NCI-H510A (cell line): Measurements from ENCODE around the gene RUNDC3A.
"Not testable (repeated sequence)": the region's sequence is repeated elsewhere in the genome, so short reads cannot be mapped to it uniquely, and the experiment has no call there.

Experiments
- DNase-seq: peaks from one replicate; lab custom pipeline; 2025; lab: John Stamatoyannopoulos, UW

Gene RUNDC3A

DNA sequence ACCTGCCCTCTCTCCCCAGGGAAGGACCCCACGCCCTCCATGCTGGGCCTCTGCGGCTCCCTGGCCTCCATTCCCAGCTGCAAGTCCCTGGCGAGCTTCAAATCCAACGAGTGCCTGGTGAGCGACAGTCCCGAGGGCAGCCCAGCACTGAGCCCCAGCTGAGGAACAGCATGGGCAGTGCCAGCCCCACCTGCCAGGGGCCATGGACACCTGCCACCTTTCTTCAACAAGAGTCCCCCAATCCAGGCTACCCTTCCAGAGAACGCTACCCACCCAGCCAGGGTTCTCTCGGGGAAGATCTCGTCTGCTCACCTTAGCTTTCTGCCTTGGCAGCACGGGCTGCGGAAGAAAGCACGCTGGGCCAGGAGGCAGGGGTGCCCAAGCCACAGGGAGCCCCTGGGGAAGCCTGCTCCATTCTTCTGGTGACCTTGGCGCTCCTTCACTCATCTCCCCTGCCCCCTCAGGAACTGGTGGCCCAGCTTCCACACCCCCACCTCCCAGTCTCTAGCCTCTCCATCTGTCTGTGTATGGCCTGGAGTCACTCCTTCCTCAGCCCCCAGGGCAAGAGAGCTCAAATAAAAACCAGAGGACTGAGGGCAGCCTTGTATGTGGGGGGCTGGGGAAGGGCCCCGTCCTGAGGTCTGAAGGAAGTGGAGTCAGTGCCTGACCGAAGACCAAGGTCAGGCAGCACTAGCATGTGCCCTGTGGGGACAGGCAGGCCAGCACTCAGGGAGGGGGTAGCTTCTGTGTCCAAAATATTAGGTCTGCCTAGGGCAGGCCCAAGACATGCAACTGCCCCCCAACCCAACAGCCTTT lies 9.9 kb downstream of the RUNDC3A start:
- no peak for DNase-seq

DNA sequence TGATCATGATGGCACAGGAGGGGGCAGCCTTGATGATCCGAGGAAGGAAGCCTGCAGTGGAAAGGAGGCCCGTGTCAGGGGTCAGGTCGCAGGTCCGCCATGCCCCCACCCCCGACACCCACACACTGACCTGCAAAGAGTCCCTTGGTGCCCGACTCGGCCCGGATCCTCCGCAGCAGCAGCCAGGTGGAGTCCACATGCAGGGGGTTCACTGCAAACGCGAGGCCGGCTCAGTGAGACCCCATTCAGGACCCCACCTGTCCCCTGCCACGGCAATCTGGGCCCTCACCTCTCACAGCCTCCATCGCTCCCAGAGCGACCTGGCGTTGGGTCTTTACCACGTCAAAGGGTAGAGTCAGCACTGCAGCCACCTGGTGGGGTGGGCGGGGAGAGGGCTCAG lies 11.7 kb downstream of the RUNDC3A start:
- DNase-seq, result no peak

DNA sequence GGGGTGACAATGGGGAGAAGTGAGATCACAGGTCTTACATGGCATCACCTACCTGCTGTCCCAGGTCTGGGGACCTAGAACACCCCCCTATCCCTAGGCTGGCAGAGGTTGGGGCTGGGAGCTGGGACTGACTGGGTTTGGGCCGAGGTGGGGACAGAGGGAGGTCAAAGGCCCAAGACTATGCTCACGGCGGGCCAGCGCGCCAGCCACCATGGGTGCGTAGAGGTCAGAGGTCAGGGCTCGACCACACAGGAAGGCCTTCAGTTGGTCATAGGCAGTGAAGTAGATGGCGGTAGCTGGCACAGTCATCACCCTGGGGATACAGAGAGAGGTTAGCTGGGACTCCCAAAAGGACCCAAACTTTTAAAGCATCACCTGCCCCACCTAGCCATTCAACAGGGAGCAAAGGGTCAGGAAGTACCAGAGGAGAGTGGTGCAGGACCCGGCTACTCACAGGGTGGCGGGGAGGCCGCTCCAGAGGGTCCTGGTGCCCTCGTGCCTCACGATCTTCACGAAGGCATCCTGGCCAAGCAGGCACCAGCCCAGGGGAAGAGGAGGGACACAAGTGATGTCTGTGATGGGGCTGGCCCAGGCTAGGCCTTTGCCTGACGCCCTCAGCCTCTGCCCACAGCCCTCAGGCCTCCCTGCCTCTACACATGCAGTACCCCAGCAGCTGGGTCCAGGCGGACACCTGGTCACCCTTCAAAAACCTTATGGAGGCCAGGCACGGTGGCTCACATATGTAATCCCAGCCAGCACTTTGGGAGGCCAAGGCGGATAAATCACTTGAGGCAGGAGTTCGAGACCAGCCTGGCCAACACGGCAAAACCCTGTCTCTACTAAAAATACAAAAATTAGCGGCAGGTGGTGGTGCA lies 13.1 kb downstream of the RUNDC3A start:
- DNase-seq, result no peak

DNA sequence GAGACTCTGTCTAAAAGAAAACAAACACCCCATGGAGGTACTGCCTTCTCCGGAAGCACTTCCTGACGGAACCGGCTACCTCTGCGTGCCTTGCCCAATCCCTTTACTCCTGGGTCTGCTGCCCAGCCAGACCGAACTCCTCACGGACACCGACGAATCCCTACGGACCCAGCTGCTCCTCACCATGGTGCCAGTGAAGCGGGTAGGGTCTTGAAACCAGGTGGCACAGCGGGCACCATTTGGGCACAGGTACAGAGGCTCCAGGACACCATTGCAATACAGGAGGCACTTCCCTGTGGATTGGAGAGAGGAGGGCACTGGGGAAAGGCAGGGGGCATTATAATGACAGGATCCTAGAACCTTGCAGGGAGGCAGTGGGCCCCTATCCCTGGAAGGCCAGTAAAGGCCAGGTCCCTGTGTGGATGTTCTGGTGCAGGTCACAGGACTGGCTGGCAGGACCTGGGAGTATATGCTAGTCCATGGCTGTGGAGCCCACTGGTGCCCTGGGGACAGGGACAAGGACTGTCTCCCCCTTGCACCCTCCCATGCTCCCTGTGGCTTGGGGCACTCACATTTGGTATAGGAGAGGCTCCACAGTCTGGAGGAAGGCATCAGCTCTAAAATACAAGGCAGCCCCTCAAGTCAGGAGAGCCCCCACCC lies 14.0 kb downstream of the RUNDC3A start:
- no peak for DNase-seq

DNA sequence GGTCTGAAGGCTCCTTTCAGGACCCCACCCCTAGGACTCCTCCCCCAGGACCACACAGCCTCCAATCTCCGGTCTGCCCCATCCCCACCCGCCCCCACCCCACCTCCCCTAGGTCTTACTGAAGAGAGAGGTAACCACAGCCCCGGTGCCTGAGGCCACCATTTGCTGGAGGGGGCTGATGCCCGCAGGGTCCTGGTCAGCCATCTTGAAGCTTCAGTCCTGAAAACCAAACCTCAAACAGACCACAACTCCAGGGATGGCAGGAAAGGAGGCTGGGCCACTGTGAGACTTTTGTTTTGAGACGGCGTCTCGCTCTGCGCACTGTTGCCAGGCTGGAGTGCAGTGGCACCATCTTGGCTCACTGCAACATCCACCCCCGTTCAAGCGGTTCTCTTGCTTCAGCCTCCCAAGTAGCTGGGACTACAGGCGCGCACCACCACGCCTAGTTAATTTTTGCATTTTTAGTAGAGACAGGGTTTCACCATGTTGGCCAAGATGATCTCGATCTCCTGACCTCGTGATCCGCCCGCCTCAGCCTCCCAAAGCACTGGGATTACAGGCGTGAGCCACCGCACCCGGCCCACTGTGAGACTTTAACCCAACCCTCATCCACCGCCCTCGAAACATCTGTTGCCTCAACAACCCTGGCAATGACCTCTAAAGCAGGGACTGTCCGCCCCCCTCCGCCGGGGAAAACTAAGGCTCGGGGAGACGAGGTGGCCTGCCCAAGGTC lies 15.1 kb downstream of the RUNDC3A start:
- no peak for DNase-seq

DNA sequence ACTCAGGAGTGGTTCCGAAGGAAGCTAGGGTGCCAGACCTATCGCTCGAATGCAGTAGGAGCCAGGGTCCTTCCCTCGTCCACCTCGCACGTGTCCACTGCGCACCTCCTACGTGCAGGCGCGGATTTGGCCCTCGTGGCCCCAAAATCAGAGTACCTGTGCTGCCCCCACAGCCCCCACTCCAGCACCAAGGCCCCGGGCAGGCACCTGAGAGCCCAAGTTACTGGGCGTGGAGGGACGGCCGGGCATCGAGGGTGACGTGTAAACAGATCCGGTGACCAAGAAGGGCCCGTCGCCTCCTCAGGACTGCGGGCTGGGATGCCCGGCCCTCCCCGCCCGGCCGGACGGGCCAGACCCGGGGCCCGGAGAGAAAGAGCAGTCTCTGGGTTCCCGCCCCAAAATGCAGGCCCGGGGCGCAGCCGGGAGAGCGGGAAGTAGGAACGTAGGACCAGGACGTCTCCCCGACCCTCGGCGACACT lies 15.7 kb downstream of the RUNDC3A start:
- DNase-seq, result no peak

DNA sequence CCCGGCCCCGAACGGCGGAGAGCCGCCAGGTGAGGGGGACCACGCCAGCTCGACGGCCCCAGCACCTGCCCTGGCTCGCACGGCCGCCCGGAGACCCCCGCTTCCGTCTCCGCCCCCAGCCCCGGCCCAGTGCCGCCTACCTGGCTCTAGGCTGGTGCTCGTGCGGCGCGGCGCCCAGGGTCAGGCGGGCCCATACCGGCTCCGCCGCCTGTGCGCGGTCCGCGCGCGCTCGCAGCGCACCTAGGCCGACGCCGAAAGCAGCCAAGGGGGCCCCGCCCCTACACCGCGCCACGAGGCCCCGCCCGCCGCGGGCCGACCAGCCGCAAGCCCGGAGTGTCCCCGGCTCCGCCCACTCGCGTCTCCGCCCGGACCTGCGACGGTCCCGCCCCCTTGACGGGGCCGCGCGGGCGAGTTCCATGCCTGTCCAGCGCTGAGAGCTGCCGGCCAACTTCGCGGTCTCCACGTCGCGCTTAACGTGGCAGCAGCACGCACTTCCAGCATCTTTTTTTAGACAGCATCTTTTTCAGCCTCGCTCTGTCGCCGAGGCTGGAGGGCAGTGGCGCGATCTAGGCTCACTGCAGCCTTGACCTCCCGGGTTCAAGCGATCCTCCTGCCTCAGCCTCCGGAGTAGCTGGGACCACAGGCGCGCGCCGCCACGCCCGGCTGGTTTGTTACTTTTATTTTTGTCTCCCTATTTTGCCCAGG lies 16.3 kb downstream of the RUNDC3A start, which contains the start of gene SLC25A39:
Gene SLC25A39 (minus strand): TSS at position 253 of the 705 bp plus-strand sequence. CDS start 1,261 bp downstream, outside the sequence.
- DNase-seq, result peak; percentile 81

DNA sequence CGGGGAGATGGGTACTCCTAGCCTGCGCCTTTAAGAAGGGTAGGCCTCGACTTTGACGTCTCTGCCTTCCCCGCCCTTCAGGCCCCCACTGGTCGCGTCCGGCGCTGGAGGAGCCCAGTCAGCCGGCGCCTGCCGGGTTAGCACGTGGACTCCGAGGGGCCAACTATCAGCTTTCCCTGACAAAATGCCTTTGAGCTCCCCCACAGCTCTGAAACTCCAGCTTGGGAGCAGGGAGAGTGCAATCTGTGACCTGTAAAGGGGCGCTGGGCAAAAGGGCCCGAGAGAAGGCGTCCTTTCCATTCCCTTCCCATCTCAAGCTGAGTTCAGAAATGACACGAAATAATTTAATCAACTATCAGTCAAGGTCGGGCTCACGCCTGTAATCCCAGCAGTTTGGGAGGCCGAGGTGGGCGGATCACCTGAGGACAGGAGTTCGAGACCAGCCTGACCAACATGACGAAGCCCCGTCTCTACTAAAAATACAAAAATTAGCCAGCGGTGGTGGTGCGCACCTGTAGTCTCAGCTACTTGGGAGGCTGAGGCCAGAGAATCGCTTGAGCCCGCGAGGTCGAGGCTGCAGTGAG lies 18.6 kb downstream of the RUNDC3A start:
- peak; percentile 60 for DNase-seq

DNA sequence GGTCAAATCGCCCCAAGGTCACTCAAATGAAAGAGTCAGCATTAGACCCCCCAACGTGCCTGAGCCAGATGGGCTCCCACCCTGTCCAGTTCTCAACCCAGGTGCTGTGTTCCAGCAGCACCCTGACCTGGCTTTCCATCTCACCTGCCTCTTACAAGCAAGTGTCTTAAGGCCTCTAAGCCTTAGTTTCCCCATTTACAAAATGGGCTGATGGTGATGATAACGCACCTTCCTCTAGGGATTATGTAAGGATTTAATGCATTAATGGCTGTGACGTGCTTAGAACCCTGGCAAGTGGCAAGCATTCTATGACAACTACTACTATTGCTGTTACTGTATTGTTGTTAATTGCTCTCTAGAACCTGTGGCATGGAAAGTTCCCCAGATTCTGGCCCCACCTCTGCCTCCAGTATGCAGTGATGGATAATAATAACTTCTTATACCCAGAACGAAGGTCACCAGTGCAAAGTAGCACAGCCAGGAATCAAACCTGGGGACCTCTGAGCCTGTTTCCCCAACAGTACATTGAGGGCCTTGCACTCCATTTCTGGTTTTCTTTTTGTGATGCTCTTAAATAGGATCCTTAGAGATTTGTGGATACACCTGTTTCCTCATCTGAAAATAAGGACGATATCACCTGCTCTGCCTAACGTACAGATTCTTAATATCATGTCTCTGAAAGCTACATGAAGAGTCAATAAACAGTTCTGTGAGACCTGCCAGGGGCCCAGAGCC lies 19.5 kb downstream of the RUNDC3A start:
- no peak for DNase-seq

DNA sequence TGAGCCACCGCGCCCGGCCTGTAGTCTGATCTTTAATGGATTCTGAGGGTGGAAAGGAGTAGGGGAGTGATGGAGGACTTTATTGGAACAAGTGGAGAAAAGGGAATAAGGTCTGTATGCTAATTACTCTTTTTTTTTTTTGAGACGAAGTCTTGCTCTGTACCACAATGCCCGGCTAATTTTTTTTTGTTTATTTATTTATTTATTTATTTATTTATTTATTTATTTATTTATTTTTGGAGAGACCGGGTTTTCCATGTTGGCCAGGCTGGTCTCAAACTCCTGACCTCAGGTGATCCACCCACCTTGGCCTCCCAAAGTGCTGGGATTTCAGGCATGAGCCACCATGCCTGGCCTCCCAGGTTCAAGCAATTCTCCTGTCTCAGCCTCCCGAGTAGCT lies 21.1 kb downstream of the RUNDC3A start:
- DNase-seq, result not testable (repeated sequence)

DNA sequence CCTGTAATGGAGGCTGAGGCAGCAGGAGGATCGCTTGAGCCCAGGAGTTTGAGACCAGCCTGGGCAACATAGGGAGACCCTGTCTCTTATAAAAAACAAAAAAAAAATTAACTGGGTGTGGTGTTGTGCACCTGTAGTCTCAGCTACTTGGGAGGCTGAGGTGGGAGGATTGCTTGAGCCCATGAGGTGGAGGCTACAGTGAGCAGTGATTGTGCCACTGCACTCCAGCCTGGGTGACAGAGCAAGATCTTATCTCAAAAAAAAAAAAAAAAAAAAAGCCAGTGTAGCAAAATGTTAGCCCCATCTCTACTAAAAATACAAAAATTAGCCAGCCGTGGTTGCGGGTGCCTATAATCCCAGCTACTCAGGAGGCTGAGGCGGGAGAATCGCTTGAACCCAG lies 21.9 kb downstream of the RUNDC3A start:
- DNase-seq, result not testable (repeated sequence)

DNA sequence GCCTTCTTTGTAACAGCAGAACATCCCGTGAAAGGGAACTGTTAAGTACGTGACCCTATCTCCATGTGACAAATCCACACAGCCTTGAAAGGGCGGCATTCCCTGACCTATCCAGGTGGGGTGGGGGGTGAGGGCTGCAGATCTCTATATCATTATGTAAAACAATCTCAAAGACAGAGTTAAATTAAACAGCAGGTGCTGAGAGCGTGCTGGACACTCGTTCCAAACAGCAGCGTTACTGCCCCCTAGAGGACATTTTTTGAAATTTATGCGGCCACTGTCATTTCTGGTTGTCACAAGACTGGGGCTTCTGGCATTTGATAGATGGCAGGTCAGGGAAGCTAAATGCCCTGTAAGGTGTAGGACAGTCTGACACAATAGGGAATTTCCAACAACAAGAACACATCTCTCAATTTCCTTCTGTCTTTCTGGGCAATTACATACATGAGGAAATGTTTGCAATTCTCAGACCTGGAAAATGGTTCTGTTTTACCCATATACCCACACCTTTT lies 22.9 kb downstream of the RUNDC3A start:
- peak; percentile 46 for DNase-seq

DNA sequence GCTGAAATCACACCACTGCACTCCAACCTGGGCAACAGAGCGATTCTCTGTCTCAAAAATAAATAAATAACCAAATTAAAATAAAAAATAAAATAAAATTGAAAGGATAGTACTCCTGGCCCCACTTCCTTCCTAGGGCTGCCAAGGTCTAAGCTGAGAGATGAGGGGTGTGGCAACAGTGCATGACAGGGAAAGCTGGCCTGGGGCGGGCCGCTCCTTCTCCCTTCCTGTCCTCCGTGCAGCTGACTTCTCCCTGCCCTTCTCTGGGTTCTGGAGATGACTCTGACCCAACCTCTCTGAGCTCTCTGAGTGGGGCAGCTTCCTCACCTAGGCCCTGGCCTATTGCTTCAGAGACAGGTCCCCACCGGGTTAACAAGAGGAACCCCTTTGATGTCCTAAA lies 25.0 kb downstream of the RUNDC3A start:
- DNase-seq, result no peak

DNA sequence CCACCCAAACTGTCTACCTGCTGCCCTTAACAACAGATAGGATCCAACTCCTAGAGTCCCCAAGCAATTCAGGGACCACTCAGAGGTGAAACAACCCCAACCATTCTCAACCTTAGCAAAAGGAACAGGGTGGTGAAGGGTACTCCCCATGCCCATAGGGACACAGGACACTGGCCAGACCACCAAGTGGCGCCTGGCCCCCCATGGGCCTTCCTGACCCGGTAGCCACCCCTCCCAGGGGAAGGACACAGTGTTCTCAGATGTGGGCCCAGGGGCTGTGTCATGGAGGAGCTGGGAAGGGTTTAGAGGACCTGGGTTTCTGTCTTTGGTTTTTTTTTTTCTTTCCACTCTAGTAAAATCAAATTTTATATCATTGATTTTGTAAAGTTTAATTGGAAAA lies 25.9 kb downstream of the RUNDC3A start:
- no peak for DNase-seq

DNA sequence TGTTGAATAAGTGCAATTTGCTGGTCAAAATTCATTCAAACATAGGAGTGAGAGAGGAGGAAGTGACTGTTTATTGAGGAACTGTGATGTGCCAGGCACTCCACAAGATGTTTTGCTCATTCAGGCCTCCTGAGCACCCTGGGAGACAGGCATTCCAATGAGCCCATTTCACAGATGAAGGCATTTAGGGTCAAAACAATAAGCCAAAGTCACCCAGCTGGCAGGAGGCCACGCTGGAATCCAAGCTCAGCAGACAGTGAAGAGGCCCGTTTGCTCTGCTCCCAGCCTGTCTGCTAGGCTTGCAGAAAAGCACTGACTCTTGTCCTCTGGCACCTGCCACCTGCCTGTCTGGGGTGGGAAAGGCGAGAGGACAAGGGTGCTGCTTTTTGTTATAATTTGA lies 26.3 kb downstream of the RUNDC3A start:
- no peak for DNase-seq

DNA sequence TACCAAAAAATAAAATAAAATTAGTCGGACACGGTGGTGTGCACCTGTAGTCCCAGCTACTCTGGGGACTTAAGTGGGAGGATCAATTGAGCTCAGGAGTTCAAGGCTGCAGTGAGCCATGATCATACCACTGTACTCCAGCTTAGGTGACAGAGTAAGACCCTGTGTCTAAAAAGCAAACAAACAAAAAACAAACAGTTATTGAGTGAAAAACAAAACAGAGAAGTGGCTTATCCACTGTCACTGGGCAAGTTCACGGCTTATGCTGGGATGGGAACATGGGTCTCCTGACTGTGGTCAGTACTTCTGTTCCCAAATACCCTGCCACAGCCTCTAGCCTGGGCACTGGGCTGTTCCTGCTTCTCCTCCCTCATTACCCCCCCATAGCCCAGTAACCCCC lies 27.2 kb downstream of the RUNDC3A start:
- no peak for DNase-seq

DNA sequence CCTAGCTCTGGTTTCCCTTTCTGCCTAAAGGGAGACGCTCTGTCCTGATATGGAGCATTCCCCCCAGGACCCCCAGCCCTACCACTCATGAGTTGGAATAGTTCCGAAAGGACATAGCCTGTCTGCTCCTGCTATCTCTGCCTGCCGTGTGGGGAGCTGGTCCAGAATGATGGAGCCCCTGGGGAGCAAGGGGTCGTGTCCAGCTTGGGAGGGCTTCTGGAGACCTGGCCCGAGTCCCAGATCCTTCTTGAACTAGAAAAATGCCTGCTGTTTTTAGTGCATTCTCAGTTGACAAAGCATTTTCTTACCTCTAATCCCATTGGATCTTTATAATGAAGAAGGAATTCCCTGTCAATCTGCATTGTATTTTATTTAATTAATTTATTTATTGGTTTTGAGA lies 27.6 kb downstream of the RUNDC3A start:
- no peak for DNase-seq

DNA sequence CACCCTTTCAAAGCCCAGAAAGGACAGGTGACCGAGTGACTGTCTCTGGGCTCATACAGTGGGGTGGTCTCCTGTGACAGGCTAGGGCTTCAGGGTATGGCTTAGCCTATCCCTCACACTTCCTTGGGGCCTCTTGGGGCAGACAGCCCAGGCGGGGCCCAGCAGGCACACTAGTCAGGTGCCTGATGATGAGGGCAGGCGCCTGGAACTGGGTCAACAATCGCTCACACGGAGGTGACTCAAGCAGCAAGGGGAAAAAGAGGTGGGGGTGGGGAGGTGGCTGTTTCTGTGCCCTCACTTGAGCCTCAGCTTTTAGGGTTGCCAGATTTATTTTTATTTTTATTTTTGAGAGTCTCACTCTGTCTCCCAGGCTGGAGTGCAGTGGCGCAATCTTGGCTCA lies 30.3 kb downstream of the RUNDC3A start:
- no peak for DNase-seq

DNA sequence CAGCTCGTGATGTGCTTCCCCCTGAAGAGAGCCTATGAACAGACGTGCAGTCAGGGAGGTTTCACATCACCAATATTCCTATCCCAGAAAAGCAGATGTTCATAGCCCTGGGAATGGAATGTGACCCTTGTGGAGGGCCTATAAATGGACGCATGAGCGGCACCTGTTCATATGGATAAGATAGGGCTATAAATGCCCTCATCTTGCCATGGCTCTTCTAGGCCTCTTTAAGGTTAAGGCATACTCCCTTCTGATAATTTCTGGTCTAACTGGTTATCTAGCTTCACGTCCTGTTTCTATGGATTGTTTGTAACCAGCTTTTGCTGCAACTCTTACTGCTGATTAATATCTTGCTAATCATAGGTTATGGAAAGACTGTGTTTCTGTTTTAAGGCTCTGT lies 32.2 kb downstream of the RUNDC3A start:
- DNase-seq, result not testable (repeated sequence)
